NCI-H2107 (cell line): Measurements from ENCODE around the gene TCIRG1.

Experiments used
- DNase-seq: peaks from one replicate; lab custom pipeline; 2025; lab: John Stamatoyannopoulos, UW

TCIRG1 gene

DNA sequence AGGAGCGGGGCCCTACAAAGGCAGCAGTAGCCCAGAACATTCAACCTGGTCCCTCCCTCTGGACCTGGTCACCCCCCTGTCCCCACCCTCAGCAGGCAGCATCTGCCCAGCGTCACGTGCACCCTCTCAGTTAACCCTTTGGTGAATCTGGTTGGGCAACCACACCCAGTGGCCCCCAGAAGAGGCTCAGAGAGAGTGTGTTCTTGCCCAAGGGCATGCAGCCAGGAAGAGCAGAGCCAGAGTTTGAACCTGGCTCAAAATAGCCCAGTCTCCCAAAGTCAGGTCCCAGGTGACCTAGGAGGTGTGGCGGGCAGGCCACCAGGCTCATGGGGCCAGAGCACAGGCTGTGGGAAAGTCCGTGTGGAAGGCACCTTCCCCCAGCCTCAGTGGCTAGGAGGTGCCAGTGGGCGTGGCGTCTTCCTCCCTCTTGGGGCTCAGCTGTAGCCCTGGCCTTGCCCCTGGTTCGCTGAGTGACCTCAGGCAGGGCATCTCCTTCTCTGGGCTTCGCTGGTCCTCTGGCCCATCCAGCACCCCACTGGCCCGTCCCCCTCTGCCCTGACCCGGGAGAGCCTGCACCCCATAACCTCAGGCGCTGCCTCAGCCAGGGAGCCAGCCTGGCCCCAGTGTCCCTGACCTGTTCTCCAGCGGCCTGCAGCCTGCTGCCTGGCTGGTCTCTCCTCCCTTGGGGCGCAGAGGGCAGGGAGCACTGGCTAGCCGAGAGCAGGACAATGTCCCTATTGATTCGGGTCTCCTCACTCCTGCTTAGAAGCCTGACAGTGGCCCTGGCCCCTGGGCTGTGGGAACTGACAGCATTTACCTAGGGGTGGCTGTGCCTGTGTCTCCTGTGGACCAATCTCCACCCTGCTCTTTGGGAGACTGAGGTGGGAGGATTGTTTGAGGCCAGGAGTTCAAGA lies 21.7 kb upstream of the TCIRG1 start:
- DNase-seq: no peak

DNA sequence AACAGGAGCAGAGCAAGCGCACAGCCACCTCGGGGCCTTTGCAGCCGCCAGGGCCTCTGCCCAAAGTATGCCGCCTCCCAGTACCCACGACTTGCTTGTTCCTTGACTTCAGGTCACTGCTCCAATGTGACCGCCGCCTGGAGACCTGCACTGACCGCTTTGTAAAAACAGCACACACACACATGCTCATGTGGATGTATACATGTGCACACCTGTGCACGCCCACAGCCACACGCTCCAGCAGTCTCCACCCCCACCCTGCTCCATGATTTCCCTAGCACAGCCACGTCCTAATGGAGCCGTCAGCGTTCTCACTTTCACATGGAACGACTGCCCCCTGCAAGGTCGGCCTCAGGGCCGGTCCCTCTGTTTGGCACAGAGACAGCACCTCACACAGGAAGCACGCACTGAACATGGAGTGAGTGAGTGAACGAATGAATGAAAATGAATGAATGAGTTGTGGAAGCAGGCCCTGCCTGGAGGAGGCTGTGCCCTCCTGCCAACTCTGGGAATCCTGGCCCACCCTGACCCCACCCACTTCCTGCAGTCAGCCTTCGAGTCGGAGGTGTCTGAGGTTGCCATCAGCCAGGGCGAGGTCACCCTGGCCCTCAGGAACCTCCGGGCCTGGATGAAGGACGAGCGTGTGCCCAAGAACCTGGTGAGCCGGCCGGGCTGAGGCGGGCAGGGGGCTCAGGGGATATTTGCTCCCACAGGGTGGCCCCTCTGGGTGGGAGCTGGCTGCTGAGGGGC lies 20.7 kb upstream of the TCIRG1 start:
- DNase-seq: no peak

DNA sequence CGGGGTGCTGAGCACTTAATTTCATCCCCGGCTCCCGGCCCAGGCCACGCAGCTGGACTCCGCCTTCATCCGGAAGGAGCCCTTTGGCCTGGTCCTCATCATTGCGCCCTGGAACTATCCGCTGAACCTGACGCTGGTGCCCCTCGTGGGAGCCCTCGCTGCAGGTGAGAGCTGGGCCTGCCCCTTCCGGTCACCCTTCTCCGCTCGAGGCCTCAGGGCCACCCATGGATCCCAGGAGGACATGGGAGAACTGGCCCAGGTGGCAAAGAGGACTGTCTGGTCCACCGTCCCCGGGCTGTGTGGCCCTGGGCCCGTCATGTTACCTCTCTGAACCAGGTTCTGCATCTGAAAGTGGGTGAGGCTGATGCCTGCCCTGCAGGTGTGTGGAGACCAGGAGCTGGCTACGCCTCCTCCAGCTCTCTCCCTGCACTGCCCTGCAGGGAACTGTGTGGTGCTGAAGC lies 20.1 kb upstream of the TCIRG1 start:
- DNase-seq: no peak

DNA sequence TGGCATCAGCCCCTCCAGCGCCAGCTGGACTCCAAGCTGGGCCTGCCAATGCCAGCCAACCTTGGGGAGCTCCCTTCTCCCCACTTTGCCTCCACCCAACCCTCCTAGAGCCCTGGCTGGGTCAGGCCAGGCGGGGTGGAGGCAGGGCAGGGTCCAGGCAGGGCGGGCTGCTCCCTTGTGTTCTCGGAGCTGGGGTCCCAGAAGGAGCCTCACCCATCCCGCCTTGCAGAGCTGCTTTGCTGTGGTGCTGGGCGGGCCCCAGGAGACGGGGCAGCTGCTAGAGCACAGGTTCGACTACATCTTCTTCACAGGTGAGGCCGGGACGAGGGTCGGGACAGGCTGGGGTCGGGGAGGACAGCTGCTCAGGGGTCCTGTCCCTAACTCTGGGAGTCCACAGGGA lies 19.3 kb upstream of the TCIRG1 start:
- no peak for DNase-seq

DNA sequence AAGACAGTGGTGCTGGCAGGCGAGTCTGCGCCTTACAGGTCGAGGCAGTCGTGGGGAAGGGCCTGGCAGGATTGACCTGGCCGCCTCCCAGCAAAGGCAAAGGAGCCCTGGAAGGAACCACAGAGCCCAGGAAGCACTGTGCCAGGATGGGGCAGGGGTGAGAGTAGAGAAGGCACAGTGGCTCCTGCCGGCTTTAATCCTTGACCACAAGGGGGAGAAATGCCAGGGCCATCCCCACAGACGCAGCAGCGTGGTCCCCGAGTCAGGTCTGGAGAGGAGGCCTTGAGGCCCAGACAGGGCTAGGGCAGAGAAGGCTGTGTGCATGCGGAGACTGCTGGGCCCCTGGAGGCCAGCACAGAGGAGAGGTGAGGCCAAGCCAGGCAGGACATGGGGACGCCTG lies 18.2 kb upstream of the TCIRG1 start:
- no peak for DNase-seq

DNA sequence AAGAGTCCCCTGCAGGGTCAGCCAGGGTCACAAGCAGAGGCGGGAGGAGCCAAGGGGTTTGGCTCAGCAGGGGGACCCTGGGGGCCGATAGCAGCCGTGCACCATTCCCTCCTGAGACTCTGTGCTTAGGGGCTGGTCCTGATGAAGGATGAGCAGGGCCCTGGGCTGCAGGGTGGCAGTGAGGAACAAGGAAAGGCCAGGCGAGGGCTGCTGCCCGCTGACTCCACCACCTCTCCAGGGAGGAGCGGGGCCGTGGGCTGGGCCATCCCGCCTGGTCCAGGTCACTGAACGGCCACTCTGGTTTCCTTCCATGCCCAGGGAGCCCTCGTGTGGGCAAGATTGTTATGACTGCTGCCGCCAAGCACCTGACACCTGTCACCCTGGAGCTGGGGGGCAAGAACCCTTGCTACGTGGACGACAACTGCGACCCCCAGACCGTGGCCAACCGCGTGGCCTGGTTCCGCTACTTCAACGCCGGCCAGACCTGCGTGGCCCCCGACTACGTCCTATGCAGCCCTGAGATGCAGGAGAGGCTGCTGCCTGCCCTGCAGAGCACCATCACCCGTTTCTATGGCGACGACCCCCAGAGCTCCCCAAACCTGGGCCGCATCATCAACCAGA lies 17.5 kb upstream of the TCIRG1 start:
- DNase-seq: no peak

DNA sequence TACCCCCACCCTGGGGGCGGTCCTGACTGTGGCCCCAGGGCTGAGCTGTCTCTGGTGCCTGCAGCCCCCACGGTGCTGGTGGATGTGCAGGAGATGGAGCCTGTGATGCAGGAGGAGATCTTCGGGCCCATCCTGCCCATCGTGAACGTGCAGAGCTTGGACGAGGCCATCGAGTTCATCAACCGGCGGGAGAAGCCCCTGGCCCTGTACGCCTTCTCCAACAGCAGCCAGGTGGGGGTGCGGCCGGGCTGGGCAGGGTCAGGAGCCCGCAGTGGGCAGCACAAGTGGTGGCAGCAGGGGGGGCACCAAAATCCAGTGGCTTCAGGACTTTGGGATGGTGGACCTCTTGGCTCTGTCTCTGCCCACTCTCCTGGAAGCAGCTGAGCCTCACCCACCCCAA lies 16.3 kb upstream of the TCIRG1 start:
- DNase-seq: no peak

DNA sequence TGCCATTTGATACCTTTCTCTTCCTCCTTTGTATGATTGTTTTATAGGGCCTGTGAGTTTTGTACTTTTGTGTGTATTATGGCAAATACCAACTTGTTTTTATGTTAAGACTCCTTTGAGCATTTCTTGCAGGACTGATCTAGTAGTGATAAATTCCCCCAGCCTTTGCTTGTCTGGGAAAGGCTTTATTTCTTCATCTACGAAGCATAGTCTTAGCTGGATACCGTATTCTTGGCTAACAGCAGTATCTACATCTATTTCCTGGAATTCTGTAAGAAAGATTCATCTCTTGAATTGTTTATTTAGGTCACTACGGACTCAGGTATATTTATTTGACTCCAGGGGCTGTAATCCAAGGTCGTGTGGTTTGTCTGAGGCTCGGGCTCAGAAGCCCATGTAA lies 14.3 kb upstream of the TCIRG1 start:
- DNase-seq: no peak

DNA sequence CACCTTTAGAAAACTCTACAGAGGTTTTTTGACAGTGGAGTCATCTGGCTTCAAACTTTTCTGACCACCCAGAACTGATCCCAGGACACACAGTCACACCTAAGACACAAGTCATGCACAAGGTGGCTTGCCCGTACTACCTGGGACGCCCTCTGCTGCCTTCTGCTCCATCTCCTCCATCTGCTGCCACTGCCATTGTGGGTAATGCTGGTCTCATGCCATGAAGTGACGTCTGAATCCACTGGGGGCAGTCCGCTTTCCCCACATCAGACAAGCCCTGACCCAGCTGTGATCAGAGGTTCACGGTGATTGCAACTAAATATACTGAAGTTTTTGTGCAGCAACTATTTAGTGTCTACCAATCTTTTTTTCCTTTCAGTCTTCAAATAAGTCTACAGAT lies 13.8 kb upstream of the TCIRG1 start:
- no peak for DNase-seq

DNA sequence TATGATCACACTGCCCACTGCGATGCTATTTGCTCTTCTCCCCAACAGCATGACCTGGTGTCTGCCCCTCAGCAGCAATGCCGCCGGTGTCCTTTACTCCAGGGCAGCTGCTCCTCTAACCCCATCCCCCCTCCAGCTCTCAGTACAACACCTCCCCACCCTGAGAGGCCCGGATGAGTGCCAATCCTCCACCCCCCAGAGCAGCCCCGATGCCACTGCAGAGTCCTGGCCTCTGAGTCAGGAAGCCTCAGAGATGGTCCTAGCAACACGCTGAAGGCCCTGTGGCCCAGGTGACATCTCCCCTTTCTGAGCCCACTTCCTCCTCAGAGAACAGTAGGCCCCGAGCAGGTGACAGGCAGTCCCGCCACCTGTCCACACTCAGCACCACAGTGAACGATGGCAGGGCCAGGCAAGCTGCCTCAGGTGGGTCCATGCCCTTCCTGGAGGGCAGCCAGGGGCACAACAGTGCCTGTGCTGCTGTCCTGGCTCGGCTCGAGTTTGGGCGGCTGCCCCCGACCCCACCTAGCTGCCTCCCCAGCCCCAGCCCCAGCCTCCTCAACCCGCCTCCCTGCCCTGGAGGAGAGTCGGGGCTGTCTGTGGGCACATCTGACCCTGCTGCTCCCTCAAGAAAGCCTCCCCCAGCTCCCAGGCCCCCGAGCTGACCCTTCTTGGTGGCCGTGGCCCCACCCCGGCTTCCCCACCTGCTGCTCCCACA lies 12.3 kb upstream of the TCIRG1 start:
- DNase-seq: no peak

DNA sequence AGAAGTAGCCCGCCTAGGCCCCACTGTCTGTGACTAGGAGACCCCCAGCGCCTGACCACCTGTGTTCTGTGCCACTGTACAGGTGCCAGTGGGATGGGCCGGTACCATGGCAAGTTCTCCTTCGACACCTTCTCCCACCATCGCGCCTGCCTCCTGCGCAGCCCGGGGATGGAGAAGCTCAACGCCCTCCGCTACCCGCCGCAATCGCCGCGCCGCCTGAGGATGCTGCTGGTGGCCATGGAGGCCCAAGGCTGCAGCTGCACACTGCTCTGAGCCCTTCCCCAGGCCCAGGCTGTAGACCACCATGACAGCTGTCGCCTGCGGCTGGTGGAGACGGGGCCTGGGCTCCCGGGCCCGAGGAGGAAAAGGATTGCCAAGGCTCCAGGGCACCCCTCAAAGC lies 11.2 kb upstream of the TCIRG1 start:
- no peak for DNase-seq

DNA sequence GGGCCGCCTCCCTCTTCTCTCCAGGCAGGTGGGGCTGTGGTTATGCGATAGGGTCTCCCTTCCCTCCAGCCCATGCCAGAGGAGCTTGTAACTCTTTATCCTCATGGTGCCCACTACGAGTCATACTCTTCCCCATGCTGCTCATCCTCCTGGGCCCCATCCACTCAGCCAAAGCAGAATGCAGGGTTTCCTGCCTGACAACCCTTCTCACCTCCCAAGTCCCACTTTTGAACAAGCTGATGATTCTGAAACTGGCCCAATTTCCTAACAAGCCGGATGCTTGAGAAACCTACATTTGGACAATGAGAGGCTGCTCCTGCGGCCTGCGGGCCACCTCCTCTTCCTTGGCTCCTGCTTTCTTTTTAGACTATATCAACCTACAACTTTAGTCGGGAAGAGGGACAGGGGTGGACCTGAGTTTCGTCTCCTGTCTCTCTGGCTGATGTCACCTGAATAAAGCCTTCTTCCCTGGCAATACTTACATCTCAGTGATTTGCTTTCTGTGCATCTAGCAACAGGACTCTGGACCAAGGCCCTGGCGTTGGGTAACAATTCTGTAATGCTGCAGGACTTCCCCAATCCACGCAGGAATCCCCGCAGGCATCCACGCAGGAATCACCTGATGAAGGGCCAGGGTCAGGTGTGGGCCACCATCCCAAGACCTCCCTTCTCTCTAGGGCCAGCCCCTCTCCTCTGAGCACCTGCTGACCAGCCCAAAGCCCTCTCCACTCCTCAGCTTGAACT lies 9.9 kb upstream of the TCIRG1 start:
- no peak for DNase-seq

DNA sequence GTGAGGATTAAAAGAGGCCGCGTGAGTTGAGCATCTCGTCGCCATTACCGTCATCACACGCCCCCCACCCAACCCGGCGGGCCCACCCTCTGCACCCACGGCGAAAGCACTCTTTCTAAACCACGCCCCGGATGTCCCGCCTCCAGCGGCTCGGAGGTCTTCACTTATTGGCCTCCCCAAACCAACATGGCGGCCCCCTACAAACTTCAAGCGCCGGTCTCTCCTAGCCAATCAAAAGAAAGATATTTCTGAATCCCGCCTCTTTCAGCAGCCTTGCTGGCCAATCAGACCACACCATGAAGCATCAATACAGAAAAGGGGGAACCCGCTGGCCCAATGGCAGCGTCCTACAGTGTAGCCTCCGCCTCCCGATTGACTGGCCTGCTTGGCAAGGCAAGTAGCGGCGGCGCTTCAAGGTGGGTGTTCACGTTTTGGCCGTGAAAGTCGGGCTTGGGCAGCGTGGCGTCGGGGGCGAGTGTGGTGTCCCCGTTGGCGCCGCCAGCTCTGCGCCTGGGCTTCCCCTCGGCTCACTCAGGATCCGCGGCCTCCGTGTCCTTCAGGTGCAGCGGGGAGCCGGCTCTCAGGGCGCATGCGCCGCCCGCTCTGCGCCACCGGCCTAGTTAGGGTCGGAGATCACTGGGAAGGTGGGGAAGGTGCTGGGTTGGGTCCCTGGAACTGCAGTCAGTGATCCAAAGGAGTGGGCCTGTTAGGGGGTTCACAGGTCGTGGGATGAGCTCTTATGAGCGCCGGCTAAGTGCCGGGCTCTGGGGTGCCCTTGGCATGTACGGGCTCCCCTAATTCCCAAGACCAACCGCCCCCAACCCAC lies 8.3 kb upstream of the TCIRG1 start, which contains the start of gene NDUFS8:
Gene NDUFS8, plus strand, starts transcription at position 364 of the 826 bp plus-strand sequence. CDS start 1,471 bp downstream, outside the sequence.
- DNase-seq: peak; percentile 84

DNA sequence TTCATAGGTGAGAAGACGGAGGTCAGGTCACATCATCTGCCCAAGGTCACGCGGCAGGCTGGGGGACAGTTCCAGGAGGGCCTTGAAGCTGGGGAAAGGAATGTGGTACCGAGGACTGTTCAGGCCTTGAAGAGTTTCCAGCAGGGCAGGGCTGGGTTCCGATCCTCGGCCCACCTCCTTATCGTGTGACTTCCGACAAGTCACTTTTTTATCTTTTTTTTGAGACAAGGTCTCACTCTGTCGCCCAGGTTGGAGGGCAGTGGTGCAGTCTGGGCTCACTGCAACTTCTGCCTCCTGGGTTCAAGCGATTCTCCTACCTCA lies 7.7 kb upstream of the TCIRG1 start:
- no peak for DNase-seq

DNA sequence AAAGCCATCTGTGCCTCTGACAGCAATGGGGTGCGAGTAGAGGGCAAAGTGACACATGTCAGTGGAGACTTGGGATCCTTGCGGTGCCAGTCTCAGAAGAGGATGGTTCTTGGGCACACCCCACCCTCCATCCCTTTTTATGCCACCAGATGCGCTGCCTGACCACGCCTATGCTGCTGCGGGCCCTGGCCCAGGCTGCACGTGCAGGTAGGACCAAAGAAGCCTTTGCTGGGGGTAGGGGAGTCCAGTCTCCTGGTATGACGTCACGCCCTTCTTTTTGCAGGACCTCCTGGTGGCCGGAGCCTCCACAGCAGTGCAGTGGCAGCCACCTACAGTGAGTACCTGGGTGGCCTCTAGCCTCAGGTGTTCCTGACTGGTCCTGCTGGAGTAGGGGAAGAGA lies 6.8 kb upstream of the TCIRG1 start:
- DNase-seq: no peak

DNA sequence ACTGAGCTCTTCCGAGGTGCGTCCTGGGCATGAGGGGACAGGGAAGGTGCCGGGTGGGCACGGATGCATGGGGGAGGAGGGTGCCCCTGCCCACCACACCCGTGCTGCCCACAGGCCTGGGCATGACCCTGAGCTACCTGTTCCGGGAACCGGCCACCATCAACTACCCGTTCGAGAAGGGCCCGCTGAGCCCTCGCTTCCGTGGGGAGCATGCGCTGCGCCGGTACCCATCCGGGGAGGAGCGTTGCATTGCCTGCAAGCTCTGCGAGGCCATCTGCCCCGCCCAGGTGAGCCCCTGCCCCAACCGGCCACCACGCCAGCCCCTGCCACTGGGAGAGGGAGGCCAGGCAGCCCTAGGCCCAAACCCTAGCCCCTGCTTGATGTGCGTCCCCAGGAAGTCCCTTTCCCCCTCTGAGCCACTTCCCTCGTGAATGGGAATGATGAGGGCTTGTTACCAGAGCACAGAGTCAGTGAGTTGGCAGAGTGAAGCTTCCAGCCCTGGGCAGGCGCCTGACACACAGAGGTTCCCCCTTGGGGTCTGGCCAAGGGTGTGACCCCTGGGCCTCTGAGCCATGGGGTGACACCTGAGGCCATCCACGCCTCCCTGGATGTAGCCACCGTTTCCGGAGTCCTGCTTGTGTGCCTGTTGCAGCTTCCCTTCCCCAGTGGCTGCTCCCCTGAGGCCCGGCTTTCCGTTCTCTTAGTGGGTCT lies 5.7 kb upstream of the TCIRG1 start:
- no peak for DNase-seq

DNA sequence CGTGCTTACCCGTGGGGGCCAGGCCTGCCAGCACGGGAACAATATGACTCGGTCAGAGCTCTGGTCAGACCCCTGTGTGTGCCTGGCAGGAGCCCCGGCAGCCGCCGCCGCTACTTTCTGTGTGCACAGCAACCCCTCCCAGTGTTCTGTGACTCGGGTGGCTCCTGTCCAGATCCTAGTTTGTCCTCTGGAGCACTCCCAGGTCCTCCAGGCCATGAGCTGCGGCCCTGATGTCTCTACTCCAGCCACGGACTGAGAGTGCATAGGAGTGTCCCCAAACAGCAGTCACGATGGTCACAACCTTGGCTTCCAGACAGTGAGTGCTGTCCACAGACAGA lies 5.1 kb upstream of the TCIRG1 start:
- DNase-seq: no peak

DNA sequence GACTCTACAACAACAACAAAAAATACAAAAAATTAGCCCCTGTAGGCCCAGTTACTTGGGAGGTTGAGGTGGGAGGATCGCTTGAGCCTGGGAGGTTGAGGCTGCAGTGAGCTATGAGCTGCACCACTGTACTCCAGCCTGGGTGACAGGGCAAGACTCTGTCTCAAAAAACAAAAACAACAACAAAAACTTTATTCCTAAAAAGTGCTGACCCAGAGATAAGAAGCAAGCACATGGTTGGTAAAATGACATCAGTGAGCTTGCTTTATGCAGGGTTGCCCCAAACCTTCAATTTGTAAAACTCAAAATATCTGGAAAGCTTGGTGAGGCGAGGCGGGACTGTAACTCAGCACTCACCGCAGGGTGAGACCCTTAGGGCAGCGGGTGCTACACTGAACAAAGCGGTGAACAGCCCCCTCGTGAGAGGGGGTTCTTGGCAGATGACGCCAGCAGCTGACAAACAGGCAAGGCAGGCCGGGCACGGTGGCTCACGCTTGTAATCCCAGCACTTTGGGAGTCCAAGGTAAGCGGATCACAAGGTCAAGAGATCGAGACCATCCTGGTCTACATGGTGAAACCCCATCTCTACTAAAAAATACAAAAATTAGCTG lies 3.5 kb upstream of the TCIRG1 start:
- DNase-seq: no peak

DNA sequence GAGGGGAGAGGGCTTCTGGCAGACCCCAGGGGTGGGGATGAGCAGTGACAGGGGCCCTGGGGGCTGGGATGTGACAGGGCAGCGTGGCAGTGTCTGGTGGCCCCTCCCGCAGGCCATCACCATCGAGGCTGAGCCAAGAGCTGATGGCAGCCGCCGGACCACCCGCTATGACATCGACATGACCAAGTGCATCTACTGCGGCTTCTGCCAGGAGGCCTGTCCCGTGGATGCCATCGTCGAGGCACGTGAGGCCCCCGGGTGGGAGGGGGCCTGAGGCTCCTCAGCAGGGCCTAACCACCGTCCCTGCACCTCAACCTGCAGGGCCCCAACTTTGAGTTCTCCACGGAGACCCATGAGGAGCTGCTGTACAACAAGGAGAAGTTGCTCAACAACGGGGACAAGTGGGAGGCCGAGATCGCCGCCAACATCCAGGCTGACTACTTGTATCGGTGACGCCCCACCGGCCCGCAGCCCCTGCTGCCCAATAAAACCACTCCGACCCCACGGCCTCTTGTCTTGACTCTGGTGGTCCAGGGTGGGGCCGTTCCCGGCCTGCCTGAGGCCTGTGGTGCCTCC lies 2.6 kb upstream of the TCIRG1 start:
- DNase-seq: no peak
